ENCODE data around the gene SDHA.
"Not testable (repeated sequence)": the region's sequence is repeated elsewhere in the genome, so short reads cannot be mapped to it uniquely, and the experiment has no call there.

GRCh38 chr5:240550-240949 is 22.4 kb downstream of the SDHA start:
- TF ChIP-seq ETV5 (CRISPR knock-in tag; IDR thresholded peaks at IDR 0.05; ENCODE audit: borderline replicate concordance); SNAPC5 (CRISPR knock-in tag; IDR thresholded peaks at IDR 0.05; ENCODE audit: borderline replicate concordance); ZNF790 (CRISPR knock-in tag; IDR thresholded peaks at IDR 0.05; ENCODE audit: borderline replicate concordance); ZNF609 (CRISPR knock-in tag; IDR thresholded peaks at IDR 0.05; ENCODE audit: borderline replicate concordance); CTCF (CRISPR knock-in tag; IDR thresholded peaks at IDR 0.05); ZNF274 (CRISPR knock-in tag; IDR thresholded peaks at IDR 0.05); TCF7 (IDR thresholded peaks at IDR 0.05; ENCODE audit: low read depth); DBP (CRISPR knock-in tag; IDR thresholded peaks at IDR 0.05; ENCODE audit: not compliant biosample characterization): not testable (repeated sequence)
